NCI-H510A treated with DMSO at 0.1 percent for 48 hours (cell line): ENCODE results near the gene SCGN.
A peak's percentile ranks its signal among the peaks of the same experiment; 100 is the strongest.

Source experiments
- DNase-seq: peaks from one replicate; lab custom pipeline; 2025; lab: John Stamatoyannopoulos, UW

Gene SCGN

GRCh38 chr6:25640891-25641290 lies 11.1 kb upstream of the SCGN start:
- DNase-seq: no peak

DNA sequence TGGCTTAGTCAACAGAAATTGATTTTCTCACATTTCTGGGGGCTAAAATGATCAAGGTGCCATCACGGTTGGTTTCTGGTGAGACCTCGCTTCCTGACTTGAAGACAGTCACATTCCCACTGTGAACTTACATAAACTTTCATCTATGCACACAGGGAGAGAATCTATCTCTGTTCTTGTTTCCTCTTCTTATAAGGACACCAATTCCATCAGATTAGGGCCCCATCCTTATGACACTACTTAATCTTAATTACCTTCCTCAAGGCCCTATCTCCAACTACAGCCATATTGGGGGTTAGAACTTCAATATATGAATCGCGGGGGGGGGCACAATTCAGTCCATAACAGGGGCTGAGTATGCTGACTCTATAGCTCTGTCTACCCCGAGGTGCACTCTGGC lies 10.6 kb upstream of the SCGN start:
- DNase-seq: no peak

DNA sequence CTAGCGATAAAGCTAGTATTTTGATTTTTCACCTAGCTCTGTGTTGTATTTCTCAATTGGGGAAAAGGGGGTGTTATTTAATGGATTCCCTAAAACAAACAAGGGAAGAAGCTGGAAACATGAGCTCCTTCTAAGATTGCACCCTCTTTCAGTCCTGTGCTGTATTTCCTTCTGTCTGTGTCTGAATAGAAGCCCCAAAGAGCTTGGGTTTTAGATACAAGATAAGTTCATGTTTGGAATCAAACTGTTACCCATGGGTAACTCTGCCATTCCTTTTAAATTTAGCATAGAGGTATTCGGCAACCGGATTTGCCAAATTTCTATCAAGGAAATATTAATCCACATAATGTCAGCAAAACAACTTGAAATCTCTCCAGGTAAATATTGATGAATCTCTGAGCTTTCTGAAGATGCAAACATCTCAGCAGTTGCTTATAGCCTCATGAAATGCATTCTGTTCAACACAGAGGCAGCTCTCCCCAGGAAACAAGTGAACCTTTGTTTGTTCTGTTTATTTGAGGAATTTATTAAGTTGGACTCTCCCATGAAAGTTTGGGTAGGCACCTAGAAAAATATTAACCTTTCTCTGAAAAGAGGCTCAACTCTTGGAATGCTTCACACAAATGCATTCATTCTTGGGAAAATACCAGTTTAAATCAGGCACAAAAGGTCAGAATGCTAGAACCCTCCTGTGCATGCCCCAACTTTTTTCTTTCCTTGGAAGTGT lies 9.9 kb upstream of the SCGN start:
- DNase-seq: no peak

DNA sequence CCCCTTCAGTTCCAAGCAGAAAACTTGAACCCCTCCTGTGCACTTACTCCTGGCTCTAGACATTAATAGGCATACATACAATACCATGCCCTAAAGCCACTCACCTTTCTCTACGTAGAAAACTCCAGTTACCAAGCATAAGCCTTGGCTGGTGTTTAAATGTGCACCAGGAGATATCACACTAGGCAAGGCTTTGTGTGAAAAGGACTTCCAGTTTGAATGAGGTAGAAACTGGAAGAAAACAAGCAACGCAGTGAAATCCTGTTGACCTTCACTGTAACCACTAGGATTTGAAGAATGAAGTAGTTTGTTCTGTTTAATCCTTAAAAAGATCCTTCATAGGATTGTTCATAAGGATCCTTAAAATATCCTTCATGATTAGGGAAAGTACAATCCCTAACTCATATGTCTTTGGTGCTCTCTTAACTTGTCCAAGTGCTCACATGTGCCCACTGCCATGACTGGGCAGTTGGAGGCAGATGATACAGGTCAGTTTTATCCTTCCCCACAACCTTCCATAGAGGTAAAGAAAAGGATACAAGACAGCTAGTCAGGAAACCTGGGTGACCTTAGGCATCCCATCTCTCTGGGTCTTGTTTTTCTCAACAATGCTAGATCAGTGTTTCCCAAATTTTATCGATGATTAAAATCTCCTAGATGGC lies 9.2 kb upstream of the SCGN start:
- no peak for DNase-seq

- DNase-seq: no peak
Measured at GRCh38 chr6:25645916-25646315, 6.1 kb upstream of the SCGN start.

DNA sequence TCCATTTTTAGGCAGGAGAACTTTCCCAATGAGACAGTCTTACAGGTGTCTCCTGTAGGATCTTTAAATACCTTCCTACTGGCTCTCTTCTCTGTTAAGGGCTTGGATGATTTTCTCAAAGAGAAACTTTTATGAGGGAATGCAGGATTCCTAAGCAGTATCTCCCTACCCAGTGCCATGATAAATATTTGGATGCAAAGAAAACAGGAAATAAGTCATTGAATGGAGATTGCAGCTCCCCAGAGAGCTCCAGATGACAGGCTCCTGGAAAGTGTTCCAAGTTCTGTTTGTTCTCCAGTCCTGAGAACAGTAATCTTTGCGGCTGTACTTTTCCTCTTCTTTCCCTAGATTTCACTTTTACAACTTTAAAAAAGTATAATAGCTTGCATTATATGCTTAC lies 2.4 kb upstream of the SCGN start:
- peak; percentile 25 for DNase-seq

DNA sequence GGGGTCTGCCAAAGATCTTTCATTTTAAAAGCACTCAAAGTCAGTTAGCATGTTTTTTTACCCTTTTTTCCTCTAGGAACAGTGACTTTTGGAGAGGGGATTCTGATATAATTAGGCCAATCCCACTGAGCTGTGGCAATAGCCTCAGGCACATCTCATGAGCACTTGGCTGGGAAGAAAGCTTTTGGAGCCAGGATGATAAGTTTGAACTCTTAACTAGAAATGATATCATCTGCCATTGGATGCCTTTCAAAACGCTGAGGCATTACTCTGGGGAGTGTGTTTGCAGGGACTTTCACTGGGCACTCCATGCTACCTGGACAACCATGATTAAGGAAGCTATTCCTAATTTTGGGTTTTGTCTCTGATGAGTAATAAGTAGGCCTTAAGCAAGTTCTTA lies 3.7 kb downstream of the SCGN start:
- DNase-seq: no peak

DNA sequence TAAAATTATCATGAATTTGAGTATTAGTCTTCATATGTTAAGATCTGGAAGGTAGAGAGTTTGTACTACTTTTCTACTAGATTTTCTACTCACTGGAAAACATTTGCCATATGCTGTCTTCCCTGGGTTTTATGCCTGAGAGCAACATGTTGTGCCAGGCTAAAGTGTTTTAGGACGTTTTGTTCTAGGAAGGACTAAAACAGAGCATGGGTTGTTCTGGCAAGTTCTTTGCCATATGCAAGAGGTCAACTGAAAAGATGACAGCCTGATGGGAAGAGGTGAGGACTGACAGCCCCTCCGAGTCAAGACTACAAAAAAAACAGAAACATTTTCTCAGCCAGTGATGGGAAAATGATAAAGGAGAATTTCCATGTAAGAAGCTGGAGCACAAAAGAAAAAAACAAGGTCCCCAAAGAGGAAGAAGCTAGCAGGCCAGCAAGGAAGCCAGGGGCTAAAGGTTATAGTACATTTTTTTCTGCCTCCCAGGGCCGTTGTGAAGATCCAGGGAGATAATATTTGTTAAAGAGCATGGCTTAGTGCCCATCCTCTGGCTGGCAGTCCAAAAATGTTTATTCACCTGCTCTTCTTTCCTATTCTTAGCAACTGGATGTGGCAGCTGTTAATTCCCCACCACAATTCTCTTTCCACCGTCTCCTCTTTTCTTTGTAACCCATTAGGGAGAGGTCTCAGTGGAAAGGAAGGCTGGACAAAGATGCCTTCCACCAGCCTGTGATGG lies 7.8 kb downstream of the SCGN start:
- DNase-seq: peak; percentile 70

- DNase-seq: peak; percentile 70
Measured at GRCh38 chr6:25660512-25660911, 8.5 kb downstream of the SCGN start.

DNA sequence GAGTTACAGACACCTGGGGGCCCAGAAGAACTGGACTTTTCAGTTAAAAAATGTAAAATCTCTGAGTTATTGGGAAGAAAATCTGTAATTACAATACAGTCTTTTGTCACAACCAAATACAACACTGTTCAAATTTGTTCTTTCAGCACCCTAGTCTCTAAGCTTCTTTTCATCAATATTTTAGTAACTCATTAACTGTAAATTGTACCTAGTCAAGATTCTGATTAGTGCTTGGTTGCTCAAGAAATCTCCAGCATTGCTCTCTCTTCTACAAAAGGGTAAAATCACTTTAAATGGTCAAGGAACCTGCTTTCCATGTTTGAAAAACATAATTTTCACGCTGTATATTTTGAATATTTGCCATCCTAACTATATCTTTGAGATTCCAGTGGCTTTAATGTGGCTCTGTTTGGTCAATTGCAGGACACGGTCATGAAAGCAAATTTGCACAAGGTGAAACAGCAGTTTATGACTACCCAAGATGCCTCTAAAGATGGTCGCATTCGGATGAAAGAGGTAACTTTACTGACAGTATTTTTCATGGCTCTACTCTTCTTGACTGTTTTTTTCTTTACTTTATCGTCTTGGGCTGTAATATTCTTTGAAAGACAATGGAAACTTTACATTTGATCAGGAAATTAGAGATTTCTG lies 9.2 kb downstream of the SCGN start:
- no peak for DNase-seq

DNA sequence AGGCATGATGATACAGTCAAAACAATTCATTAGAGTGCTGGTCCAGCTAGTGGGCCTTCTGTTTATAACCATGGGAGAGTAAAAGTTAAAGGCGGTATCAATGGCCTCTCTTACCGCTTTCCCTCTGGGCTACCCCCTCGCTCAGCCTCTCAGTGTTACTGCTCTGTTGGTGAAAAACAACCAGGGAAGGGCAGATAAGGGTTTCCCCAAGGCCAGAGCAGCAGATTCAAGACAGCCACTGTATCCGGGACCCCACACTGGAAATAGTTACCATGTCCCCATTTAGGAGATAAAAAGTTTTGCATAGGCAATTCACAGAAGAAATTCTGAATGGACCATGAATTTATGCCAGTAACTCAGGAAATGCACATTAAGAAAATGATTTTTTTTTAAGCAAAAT lies 13.4 kb downstream of the SCGN start:
- DNase-seq: no peak

DNA sequence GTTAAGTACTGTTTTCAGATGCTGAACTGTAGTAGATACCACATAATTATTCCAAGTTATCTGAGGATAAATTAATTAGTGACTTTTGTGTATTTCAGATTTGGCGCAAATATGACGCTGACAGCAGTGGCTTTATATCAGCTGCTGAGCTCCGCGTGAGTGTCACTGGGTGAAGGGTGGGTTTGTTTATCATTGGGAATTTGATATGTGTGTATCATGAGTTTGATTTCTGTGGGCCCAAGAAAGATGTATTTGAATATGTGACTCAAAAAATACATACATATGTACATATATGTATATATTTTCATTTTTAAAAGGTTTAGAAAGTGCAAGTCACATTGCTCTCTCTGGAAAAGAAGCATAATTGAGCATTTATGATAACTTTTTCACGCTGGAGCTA lies 17.4 kb downstream of the SCGN start:
- DNase-seq: peak; percentile 41

- peak; percentile 93 for DNase-seq
Measured at GRCh38 chr6:25670208-25670607, 18.2 kb downstream of the SCGN start.

GRCh38 chr6:25670793-25671513 lies 18.9 kb downstream of the SCGN start:
- DNase-seq: peak; percentile 34

DNA sequence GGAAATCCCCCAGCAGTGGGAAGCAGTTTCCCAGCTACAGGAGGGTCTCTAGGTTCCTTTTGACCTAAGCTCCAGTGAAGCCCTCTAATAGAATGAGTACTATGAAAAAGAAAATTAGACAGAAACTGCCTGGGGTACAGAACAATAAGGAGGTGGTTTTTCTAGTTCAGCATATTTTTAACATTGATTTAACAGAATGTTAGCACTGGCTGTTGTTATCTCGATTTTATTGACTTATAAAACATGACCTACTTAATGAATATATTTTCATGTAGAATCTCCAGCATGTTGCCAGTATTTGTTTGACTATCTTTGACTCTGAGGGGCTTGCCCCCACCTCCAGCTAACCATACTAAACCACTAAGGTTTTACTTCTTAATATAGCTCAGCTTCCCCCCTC lies 19.6 kb downstream of the SCGN start:
- no peak for DNase-seq

DNA sequence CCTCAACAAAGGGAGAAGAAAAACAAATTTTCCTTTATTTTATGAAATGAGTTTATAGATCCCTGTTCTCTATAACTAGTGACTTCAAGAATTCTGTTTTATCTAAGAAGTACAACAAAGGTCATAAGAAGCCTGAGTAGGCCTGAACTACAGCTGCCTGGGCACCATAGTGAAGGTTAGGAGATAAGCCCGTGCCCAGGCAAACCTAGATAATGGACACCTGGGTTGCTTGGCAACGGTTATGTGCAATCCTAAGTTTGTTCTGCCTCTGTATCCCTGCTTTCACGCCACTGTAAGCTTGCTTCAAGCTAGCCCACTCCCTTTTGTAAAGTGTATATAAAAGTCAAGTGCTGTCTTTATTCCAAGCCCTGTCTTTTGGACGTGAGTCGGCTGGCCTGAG lies 23.2 kb downstream of the SCGN start:
- no peak for DNase-seq

GRCh38 chr6:25676775-25677174 lies 24.8 kb downstream of the SCGN start:
- DNase-seq: no peak

DNA sequence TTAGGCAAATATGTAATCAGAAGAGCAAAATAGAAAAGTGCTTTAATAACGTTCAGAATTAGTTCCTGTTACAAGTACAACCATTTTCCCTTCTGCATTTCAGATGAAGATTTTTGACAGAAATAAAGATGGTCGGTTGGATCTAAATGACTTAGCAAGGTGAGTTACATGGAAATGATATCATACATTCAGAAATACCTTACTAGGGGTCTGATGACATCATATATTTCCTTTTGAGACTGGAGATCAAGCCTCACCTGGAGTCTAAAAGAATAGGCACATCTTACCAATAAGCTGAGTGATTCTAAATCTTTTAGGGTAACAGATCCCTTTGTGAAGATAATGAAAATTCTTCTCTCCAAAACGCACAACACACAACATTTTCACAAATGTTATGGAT lies 29.8 kb downstream of the SCGN start:
- DNase-seq: no peak

DNA sequence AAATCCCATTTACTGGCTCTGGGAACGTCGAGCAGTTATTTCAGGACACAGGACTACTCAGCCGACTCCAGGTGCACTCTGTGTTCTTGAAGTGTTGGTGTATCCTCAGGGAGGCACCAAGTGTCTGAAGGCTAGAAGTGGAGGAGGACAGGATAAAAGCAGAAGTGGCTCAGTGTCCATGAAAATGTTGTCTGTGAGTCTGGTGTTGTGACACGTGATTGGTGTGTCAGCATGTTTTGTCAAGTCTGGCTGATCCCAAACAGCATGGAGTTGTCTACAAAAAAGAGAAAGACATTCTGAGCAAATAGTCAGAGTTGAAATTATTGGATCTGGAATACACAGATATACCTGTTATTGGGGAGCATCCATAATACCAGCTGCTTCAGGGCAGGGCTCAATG lies 30.3 kb downstream of the SCGN start:
- no peak for DNase-seq

- DNase-seq: no peak
Measured at GRCh38 chr6:25684565-25684964, 32.5 kb downstream of the SCGN start.

- DNase-seq: no peak
Measured at GRCh38 chr6:25685251-25685650, 33.2 kb downstream of the SCGN start.

DNA sequence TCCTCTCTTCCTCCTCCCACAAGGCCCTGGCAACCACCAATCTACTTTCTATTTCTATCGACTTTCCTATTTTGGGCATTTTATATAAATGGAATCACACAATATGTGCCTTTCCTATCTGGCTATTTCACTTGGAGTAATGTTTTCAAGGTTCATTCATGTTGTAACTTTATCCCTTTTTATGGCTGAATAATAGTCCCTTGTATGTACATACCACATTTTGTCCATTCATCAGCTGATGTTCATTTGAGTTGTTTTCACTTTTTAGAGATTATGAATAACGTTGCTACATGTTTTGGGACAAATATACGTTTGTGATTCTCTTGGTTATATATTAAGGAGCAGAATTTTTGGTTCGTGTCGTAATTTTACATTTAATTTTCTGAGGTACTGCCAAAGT lies 33.9 kb downstream of the SCGN start:
- DNase-seq: no peak
